Rectal smooth muscle tissue (tissue), 1 donor: ENCODE data around the gene ADGRD1.

Experiments
- H3K27ac ChIP-seq: one replicate; pipeline ENCODE4 v1.7.0; 2013; ENCODE audit warnings: low read depth, low read length, inconsistent platforms
- H3K27me3 ChIP-seq: one replicate; pipeline ENCODE4 v1.7.0; 2013; ENCODE audit warnings: low read length; ENCODE audit not compliant: control insufficient read depth, insufficient read depth
- H3K36me3 ChIP-seq: one replicate; pipeline ENCODE4 v1.7.0; 2013; ENCODE audit warnings: low read length; ENCODE audit not compliant: control insufficient read depth, insufficient read depth
- H3K4me1 ChIP-seq: one replicate; pipeline ENCODE4 v1.7.0; 2013; ENCODE audit warnings: low read length; ENCODE audit not compliant: control insufficient read depth, insufficient read depth
- H3K4me3 ChIP-seq: one replicate; pipeline ENCODE4 v1.7.0; 2013; ENCODE audit warnings: low read length
- H3K9ac ChIP-seq: one replicate; pipeline ENCODE4 v1.7.0; 2013; ENCODE audit warnings: low read length

ADGRD1 gene

DNA sequence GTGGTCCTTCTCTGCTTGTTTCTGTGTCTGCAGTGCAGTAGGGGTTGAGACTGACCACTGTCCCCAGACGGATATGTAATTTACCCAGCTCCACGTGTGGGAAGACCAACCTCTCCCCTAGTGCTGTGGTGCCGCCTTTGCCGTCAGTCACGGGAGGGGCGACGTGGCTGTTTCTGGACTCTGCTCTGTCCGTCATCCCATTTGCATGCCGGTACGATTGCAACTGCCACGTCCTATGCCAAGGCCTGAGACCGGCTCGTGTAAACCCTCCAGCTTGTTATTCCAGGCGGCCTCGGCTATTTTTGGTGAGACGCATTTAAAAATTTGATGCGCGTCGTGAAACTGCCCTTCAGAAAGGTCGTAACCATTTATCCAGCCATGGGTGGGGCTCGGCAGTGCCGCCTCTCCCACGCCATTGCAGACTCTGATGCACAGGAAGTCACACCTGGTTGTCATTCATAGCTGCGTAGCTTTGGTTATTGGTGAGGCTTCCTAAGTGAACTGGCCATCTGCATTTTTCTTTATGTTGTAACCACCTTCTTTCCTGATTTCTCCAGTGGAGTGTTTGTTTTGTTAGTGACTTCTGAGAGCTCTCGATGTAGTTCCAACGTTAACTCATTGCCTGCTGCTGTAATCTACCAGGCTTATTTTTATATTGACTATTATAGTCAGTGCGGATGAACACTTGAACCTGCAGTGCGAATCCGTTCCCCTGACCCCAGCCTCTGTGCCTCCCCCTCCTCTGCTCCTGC lies 75.1 kb downstream of the ADGRD1 start:
- Histone ChIP-seq H3K27me3 (no peaks in the 10 kb centered on the region), H3K9ac (no peak overlapping the region), H3K27ac (peak overlapping the region; percentile 55), H3K4me3 (no peak overlapping the region), H3K36me3 (no peaks in the 10 kb centered on the region), H3K4me1 (peaks cover 29% of the 10 kb centered on the region)

DNA sequence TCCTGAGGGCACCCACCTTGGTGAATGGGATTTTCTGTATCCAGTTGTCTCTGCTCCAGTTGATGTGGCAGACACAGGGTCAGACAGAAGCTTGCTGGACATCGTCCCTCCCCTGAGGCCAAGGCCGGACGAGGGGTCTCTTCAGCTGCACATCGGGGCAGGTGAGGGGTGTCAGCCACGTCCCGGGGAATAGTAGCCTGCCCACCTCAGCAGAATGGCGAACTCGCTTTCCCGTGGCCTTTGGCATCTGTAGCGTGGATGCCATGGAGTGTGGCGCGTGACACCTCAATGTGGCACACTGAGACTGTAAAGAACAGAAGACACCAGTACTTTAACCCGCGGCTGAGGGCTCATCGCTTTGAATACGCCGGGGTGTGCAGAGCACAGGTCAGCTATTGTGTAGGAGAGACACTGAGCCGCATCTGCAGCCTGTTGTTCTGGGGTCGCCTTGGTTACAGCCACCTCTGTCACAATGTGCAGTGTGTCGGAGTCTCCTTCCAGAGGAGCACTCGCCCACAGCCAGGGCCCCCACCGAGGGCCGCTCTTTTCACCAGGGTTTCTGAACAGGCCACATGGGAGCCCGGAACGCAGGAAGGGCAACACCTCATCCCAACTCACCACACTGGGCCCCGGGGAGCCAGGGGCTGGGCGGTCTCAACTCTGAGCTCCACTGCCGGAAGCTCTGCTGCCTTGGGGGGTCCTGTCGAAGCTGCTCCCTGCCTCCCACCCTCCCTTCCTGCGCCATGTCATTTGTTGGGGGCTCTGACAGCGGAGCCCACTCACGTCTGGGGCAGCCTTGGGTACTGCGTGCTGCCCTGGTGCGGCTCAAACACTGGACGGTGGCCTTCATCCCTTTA lies 77.0 kb downstream of the ADGRD1 start:
- H3K27me3 ChIP-seq, result no peaks in the 10 kb centered on the region
- no peaks in the 10 kb centered on the region for H3K36me3 ChIP-seq
- no peak overlapping the region for H3K27ac ChIP-seq
- H3K4me1 ChIP-seq, result peaks cover 34% of the 10 kb centered on the region
- H3K9ac ChIP-seq, result no peak overlapping the region
- H3K4me3 ChIP-seq, result no peak overlapping the region

DNA sequence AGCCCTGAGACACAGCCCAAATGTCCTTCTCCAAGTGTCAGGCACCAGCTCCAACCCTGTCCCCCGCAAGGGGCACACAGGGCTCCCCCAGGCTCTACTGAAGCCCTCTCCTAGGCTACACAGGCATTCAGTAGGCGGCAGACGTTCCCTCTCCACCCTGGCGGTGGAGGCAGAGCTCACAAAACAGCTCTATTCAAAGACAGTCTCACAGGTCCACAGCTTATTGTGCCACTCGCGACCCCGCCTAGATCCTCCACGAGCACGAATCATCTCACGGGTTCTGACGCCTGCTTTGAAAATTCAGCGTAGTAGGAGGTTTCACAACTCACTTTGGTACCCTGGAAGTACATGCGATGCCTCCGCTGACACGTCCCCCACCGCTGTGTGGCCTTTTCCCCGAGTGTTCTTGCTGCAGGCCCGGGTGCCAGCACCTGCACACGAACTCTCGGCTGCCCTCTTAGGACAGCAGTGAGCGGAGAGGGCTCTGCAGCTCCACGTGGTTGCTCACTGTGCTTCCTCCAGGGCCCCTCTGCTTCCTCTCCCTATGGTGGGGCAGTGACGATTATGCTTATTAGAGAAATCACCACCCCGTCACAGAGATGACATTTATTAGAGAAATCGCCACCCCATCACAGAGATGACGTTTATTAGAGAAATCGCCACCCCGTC lies 78.5 kb downstream of the ADGRD1 start:
- H3K36me3 ChIP-seq, result no peaks in the 10 kb centered on the region
- no peak overlapping the region for H3K27ac ChIP-seq
- no peak overlapping the region for H3K4me3 ChIP-seq
- no peak overlapping the region for H3K9ac ChIP-seq
- peaks cover 25% of the 10 kb centered on the region for H3K4me1 ChIP-seq
- H3K27me3 ChIP-seq, result no peaks in the 10 kb centered on the region

- H3K4me3 ChIP-seq, result no peak overlapping the region
- H3K36me3 ChIP-seq, result no peaks in the 10 kb centered on the region
- H3K9ac ChIP-seq, result no peak overlapping the region
- peaks cover 13% of the 10 kb centered on the region for H3K4me1 ChIP-seq
- no peaks in the 10 kb centered on the region for H3K27me3 ChIP-seq
- H3K27ac ChIP-seq, result no peak overlapping the region
These were observed 79.8 kb downstream of the ADGRD1 start for GRCh38 chr12:131033486-131033885.

DNA sequence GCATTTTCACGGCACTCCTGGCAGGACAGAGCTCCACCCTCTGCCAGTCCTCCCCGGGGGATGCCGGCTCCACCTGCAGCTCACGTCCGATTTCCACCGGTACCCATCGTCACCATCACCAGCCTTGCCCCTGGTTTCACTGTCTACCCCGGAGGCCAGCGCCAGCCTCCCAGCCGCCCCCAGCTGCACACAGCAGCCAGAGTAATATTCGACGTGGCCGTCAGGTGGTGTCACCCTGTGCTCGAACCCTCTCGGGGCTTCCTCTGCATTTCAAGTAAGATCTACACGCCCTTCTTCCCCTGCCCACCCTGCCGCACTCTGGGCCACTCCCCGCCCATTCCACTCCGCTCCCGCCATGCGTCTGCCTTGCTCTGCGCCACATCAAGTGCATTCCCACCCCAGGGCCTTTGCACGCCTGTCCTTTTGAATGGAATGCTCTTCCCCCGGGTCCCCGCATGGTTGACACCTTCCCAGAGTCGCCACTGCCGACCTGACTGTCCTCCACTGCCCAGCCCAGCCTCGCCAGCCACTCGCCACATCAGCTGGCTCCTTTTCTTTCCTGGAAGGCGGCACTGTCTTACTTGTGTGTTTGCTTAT lies 80.3 kb downstream of the ADGRD1 start:
- H3K4me3 ChIP-seq, result no peak overlapping the region
- H3K27me3 ChIP-seq, result no peaks in the 10 kb centered on the region
- H3K4me1 ChIP-seq, result peaks cover 8% of the 10 kb centered on the region
- H3K27ac ChIP-seq, result no peak overlapping the region
- H3K36me3 ChIP-seq, result no peaks in the 10 kb centered on the region
- no peak overlapping the region for H3K9ac ChIP-seq

- no peaks in the 10 kb centered on the region for H3K36me3 ChIP-seq
- peaks cover 5% of the 10 kb centered on the region for H3K4me1 ChIP-seq
- peak overlapping the region; percentile 63 for H3K27ac ChIP-seq
- peak overlapping the region; percentile 30 for H3K4me3 ChIP-seq
- no peak overlapping the region for H3K9ac ChIP-seq
- no peaks in the 10 kb centered on the region for H3K27me3 ChIP-seq
These were observed 81.0 kb downstream of the ADGRD1 start for GRCh38 chr12:131034631-131035244.

DNA sequence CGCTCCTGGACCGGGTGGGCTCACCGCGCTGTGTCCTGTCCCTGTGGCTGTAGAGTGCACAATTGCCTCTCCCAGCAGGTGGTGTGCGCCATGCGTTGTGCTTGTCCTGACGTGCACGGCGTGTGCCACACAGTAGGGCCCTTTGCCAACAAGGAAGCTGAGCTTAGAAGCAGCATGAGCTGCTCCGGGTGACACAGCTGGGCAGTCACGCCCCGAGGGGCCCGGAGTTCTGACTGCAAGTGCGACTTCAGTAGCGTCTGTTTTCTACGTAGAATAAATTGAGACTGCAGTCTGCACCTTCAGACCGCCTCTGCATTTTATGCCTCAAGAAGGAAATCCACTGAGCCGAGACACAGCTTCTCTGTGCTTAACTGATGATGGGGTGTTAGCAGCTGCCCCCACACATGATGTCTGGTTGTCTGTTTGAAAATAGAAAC lies 81.6 kb downstream of the ADGRD1 start:
- Histone ChIP-seq H3K9ac (no peak overlapping the region), H3K4me1 (peaks cover 5% of the 10 kb centered on the region), H3K36me3 (no peaks in the 10 kb centered on the region), H3K27me3 (no peaks in the 10 kb centered on the region), H3K4me3 (peak overlapping the region; percentile 30), H3K27ac (peak overlapping the region; percentile 63)

GRCh38 chr12:131038159-131038558 lies 84.5 kb downstream of the ADGRD1 start:
- Histone ChIP-seq H3K4me1 (peaks cover 5% of the 10 kb centered on the region), H3K9ac (no peak overlapping the region), H3K36me3 (no peaks in the 10 kb centered on the region), H3K27me3 (no peaks in the 10 kb centered on the region), H3K4me3 (no peak overlapping the region), H3K27ac (no peak overlapping the region)

- peaks cover 5% of the 10 kb centered on the region for H3K4me1 ChIP-seq
- no peaks in the 10 kb centered on the region for H3K36me3 ChIP-seq
- H3K27ac ChIP-seq, result peak overlapping the region; percentile 10
- no peak overlapping the region for H3K4me3 ChIP-seq
- no peak overlapping the region for H3K9ac ChIP-seq
- no peaks in the 10 kb centered on the region for H3K27me3 ChIP-seq
These were observed 85.5 kb downstream of the ADGRD1 start for GRCh38 chr12:131038961-131039950.

DNA sequence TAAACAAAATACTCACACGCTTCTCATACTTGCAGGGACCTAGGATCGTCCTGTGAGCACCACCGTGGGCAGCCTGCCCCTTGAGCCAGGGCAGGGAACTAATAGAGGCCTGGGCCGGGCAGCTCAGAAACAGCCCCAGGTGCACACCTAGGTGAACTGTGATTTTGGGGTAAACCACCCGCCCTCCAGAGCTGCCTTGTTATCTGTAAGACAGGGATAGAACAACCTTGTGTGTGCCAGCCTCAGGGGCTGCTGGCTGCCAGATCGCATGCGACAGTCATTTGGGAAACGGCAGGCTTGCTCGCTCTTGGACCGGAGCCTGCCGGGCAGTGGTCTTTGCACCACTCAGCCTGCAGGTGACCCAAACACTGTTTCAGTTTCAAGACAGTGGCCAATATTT lies 86.8 kb downstream of the ADGRD1 start:
- Histone ChIP-seq H3K4me1 (no peaks in the 10 kb centered on the region), H3K27ac (no peak overlapping the region), H3K27me3 (no peaks in the 10 kb centered on the region), H3K9ac (no peak overlapping the region), H3K36me3 (no peaks in the 10 kb centered on the region), H3K4me3 (no peak overlapping the region)
